NAMALWA (cell line): ENCODE data around the gene ANXA2.

ENCODE experiments used
- DNase-seq: peaks from one replicate; pipeline ENCODE4 v3.0.0-alpha.2; 2015; ENCODE audit warnings: low spot score

ANXA2 gene

DNA sequence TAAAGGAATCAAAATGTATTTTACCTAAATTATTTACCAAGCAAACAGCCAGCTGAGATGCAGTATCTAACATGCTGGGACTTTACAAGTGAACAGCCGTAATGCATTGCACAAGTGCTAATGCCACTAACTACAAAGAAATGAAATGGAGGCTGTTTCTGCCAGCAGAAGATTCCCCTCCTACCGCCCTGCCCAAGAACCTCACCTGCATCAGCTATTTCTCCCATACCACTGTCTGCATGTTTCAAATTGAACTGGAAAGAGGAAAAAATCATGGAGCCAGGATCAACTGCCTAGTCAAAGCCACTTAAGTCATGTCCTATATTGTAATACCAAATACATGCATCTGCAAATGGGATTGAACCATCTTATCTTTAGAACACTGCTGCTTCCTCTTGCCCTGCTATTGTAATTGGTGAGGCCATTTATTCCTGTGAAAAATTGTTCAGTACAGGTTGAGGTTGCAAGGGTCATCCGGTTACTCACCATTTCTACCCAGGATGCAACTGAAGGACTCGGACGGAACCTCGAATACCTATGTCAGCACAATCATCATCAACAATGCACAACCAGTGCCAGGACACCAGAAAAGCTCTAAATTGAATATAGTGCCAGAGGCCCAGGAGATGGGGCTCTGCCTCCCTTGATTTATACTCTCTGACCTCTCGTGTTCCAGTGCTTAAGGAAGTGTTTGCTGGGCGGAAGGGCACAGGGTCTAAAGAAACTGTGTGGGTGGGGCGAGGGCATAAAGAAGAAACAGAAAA is 27.5 kb downstream of the ANXA2 start:
- no peak for DNase-seq

DNA sequence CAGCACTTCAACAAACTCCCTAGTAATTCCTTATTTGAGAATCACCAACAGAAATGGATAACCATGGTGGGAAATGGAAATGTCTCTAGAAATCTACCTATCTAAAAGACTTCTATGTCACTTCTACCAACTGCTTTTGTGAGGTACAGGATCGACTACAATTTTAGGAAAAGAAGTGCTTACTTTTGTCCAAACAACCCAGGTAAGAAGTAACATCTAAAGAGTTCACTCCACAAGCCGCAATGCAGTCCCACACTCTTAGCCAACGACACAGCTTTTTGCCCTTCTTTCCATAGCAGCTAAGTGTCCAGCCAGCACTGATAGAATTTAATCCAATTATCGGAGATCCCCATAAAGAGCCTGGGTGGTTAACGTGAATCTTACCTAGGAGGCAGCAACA is 28.1 kb downstream of the ANXA2 start:
- no peak for DNase-seq

DNA sequence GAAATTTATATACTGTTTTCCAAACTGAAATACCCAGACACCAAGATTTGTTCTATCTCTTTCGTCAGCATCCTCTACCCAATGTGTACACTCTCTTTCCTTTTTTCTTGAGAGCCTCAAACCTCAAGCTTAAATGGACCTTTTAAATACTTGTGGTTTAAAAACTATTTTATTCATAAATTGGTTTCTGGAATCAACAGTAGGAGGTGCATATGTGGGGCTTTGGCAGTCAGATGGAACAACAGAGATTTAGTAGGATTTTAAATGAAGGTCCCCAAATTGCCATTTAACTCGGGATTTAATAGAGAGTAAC is 33.2 kb downstream of the ANXA2 start:
- DNase-seq: no peak

DNA sequence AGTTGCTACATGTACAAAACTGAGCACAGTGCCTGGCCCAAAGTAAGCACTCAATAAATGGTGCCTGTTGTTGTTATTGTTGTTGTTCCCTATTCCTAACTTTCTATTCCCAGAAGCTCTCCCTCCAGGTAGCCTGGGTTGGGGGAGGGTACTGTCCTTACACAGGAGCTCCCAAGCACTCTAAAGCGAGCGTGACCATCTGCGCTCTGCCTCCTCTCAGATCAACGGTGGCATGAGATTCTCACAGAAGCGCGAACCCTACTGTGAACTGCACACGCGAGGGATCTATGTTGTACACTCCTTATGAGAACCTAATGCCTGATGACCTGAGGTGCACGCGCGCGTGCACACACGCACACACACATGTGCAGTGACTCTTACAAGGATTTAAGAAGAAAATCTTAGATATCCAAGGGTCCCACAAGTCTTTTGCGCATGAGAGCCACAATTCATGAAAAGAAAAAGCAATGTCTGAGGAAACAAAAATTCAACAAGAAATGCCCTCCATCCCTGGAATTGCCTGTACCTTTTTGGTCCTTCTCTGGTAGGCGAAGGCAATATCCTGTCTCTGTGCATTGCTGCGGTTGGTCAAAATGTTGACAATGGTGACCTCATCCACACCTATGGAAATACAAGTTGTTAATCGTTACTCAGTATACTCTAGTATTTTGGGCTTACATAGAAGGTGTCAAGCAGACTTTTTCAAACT is 33.7 kb downstream of the ANXA2 start:
- DNase-seq: no peak

DNA sequence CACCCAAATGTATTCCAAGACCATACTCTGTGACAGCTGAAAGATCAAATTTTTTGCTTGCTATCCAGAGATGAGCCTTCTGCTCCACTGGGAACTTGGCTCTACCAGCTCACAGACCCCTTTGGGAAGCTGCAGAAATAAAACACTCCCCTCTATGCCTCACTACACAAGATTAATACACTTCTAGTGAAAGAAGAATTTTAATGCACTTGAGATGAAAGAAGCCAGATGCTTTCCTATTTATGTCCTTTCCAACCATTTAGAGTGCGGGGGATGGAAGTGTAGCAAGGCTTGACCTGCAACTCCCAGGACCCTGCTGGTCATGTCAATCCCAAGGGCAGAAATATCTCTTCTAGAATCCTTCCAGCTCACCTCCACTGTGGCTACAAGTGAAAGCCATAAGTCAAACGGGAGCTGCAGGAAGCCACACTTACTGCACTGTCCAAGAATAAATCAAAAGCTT is 34.7 kb downstream of the ANXA2 start:
- DNase-seq: no peak

DNA sequence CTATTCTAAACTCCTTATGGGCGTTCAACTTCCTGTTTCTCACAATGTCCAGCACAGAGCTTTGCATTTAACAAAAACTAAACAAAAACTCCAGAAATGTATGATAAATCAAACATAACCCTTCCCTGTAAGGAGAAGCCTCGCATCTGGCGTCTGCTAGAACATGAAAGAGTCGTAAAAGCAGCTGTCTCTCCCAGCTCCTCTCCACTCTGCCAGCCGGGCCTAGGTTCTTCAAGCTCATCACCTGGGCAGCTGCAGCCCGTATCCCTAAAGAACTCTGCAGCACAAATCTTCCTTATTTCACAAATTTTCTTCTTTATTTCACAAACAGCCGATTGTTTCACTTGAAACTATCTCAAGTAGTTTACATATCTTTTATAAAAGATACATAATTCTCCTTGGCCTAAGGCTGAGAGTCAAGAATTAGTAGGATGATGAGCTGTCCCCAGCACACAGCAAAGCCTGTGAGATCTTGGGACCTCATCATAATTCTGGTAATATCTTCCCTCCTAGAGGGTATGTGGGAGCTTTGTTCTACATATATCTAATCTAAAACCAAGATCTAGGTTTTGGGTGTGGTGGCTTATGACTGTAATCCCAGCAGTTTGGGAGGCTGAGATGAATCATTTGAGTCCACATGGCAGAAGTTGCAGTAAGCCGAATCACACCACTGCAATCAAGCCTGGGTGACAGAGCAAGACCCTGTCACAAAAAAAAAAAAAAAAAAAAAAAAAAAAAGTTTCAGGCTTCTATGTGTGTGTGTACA is 35.3 kb downstream of the ANXA2 start:
- DNase-seq: no peak

DNA sequence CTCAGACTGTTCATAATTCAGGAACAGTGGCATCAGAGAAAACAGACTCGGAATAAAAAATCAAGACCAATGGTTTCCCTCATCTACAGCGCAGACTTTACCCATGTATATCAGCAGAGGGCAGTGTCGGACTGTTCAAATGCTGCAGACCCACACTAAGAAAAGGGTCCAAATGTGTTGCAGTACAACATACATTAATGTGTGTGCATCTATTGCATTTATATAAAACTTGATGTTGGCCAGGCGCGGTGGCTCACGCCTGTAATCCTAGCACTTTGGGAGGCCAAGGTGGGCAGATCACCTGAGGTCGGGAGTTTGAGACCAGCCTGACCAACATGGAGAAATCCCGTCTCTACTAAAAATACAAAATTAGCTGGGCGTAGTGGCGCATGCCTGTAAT is 38.0 kb downstream of the ANXA2 start:
- DNase-seq: peak; percentile 76

DNA sequence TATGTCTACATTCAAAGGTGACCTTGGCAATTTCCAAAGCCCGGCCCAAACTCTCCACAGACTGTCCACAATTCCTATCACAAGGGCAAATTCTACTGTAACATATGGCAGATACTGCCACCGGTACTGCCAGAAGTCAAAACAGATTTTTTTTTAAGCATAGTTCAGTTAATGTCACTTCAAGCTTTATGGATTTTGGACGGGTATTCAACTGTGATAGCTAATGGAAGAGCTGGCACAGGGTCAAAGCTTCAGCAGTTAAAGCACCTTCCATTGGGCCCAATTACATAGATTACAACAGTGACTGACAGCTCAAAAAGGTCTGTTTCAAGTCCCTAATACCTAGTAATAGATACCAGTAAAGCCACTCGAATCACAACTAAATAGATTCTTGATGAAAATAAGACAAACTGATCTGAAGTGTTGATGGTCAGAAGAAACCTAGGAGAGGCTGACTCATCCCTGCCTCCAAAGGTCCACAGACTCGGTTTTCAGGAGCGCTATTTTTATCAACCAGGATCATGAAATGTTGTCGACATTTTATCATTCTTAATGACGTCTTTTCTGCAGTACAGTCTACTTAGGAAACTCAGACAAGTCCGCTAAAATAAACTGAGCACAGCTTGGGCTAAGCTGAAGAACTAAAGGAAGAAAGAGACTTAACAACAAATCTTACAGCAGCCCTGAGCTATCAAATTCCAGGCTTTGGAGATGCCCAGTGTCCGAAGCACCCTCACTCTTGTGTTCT is 38.7 kb downstream of the ANXA2 start:
- DNase-seq: no peak

DNA sequence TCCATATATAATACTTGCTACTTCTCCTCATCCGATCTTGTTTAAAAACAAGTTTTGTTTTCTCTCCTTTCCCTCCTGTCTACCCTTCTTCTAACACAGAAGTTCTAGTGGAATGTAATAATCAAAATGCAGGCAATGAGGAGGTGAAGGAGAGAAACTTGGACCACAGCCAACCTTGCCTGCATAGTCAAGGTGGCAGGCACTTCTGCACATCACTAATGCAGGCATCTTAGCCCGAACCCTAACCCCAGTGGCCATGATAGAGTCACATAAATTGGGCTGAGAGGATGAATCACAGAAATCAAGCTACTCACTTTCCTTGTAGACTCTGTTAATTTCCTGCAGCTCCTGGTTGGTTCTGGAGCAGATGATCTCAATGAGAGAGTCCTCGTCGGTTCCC is 41.0 kb downstream of the ANXA2 start:
- DNase-seq: no peak

DNA sequence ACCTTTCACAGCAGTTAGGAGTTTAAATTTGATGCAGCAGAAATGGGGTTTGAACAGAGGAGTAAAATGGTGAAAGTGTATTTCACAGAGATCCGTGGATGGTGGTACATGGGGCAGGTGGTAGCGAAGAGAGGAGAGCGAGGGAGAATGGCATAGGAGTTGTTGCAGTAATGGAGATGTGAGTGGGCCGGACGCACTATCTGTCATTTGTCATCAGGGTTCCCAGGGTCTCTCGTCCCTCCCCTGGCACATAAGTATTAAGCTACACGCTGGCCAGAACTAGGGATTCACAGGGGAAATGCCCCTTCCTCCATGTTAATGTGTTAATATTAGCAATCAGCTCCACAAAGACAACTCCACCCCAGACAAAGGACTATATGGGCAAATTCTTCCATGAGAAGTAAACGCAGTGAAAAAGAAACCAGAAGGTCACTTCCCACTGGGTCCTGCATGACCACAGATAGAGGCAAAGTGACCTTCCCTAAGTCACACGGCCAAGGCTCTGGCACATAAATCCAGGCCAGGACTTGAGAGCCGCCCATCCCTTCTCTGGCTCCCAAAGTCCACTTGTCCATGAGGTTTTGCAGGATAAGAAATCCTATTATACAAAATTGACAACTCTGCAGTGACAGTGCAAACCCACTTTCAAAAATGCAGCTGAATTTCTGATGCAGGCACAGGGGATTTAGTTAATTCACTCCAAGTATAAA is 42.5 kb downstream of the ANXA2 start:
- DNase-seq: no peak

DNA sequence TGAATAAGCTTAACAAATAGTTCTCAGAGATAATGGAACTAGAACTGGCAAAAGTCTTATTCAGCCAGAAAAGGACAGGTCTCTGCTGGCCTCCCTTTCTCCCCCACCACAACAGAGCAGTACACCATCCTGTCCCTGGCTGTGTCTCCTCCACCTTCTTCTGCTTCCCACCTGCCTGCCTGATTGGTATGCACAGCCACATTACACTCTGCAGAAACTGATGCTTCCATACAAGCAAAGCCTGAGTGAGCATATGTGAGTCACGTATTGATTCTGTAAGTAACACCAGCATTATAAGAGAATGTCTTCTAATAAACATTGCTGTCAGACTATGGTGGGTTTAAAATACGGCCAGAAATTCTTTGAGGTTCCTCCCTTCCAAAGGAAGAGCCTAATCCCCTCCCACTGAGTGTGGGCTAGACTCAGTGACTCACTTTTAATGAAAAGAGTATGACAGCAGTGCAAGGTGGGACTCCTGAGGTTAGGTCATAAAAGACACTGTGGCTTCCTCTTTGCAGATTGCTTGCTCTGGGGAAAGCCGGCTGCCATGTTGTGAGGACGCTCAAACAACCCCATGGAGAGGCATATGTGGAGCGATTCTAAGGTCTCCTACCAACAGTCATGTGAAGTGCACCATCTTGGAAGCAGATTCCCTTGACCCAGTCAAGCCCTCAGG is 44.4 kb downstream of the ANXA2 start:
- DNase-seq: no peak

DNA sequence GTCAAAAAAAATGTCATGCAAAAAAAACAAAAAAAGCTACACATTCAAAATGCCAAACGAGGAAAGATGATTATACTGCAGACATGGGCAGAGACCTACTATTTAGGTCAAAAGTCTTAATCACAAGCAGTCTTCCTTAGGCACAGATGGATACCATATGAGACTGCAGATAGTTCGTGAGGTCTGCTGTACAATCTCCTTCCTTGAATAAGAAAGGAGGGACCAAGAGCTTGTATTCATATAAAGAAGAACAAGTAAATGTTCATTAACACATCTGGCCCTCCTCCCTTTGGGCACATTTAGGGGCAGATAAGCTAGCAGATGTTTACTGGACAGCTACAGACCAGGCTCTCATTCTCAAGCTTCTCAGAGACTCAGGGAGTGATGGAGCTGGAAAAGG is 45.3 kb downstream of the ANXA2 start:
- no peak for DNase-seq

DNA sequence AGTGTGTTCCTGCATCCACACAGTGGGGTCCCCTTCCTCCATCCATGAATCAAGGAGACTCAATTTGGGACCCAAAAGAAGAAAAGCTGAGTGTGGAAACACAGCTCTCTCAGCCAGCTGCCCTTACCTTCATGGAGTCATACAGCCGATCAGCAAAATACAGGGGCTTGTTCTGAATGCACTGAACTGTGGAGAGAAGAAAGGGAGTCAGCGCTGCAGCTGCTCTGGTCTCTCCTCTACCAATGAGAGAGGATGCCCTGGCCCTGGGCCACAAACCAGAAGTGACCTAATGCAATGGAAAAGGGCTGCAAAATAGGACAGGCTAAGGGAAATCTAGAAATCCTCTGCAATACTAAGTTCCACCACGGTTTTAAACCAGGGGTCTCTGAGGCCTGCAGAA is 46.7 kb downstream of the ANXA2 start:
- no peak for DNase-seq

DNA sequence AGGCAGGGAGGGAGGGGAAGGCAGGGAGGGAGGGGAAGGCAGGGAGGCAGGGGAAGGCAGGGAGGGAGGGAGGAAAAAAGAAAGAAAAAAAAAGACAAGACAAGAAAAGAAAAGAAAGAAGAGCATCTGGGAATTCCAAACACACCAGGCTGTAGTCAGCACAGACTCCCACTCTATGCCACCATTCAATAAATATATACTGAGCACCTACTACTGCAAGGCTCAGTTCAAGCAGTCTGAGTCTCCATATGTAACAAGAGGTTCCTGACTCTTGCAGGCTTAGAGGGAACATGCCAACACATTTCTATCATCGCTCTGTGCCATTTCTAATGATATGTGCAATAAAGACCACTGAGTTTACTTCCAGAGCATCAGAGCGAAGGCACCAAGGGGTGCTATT is 47.7 kb downstream of the ANXA2 start:
- DNase-seq: no peak

DNA sequence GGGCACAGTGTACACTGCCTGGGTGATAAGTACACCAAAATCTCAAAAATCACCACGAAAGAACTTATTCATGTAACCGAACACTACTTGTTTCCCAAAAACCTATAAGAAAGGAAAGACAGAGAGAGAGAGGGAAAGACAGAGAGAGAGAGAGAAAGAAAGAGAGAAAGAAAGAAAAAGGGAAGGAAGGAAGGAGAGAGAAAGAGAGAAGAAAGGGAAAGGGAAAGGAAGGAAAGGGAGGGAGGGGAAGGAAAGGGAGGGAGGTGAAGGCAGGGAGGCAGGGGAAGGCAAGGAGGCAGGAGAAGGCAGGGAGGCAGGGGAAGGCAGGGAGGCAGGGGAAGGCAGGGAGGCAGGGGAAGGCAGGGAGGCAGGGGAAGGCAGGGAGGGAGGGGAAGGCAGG is 48.2 kb downstream of the ANXA2 start:
- no peak for DNase-seq

DNA sequence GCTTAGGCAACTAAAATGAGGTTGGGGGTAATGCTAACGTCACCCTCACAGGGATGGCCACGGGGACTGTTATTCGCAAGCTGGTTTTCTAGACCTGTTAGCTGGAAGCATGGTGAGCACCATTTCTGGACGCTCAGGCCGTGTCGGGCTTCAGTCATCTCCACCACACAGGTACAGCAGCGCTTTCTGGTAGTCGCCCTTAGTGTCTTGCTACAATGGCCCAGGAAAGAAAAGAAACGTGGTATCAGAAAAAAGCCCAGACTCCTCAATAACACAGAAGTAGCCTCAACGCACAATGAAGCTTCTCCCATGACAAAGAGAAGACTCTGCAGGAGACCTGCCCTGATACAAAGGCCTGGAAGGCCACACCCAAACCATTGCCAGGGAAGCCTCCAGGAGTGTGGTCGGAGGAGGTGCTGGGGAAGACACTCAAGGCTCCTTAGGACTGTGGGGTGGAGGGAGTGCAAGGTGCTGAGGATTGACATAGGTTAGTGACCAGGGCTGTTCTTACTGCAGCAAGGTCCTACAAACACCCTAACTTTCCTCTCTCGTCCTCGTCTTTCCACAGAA is 50.2 kb downstream of the ANXA2 start:
- DNase-seq: no peak

DNA sequence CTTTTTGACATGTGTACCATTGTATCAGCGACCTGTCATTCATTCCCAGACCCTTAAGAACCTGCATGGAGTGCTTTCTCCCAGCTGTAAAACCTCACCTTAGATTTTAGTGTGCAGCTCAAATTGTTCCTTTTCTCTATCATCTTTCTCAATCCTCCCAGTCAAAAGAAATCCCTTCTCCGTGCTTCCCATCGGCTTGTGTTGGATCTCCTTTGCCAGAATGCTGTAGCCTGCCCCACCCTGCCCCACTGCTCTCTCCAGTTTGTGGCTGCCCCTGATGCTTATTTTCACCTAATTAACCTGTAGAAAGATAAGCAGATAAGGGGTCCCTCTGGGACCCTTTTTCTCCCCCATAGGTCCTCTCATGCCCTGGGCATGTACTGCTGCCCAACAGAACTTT is 51.1 kb downstream of the ANXA2 start:
- DNase-seq: no peak

DNA sequence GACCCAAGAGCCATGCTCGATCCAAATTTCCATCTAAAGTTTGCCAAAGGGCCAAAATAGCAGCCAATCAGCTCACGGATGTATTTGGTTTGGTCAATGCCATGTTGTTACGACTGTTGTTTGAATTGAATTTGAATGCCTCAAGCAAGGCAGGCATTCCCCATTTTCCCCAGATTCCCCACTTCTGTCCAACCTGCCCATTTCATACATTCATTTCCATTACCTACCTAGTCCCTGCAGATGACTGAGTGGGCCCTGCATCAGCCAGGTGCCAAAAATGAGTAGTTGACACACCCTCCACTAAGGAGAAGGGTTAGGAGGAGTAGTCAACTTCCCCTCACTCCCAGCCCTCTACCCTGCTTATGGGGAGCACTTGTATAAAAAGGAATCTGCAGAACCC is 51.7 kb downstream of the ANXA2 start:
- DNase-seq: no peak

DNA sequence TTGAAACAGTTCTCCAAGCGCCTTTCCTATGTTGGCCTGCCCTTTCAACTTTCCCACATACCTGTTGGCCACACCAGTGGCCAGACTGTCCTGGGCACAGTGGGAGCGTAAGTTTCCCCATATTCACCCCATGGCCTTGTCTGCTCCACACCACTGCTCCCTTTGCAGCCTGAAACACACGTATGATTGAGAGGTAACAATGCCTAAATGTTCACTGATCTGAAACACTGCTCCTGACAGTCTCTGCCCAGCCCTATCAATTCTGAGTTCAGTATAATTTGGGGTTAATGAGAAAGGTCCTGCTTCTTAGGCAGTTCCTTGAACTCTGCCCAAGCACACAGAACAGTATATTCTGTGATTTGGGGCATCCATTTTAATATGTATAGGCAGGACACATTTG is 52.2 kb downstream of the ANXA2 start:
- no peak for DNase-seq

DNA sequence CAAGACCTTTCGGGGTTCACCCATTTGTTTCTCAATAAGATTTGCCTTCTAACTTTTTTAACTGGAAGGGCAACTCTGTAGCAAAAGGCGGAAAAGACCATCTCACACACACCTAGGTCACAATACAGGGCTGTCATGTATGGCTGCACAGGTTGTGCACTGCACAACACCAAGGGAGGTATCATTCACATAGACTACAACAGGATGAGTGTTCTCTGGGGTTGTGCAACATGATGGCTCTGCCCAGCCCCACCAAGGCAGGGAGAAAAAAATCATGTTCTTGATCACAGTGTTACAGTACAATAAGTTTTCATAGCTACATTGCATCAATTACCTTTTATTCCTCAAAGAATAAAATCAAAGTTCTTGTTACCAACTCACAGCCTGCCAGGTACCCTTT is 52.8 kb downstream of the ANXA2 start:
- DNase-seq: no peak

DNA sequence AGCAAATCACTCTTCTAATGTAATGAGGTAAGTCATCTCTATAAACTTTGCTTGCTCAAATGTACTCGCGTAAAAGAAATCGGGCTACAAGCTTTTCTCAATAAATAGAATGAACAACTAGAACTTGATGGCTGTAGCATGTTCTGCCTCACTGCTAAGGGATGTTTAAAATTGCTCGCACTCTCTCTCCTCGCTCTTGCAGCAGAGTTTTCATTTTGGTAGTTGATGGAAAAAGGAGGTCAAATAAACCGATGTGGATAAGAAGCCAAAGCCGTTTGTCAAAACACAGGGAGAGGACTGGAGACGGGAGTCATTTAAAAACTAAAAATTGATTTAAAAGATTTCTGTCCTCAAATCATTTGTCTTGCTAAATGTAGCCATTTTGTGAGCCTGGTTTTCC is 53.3 kb downstream of the ANXA2 start:
- no peak for DNase-seq
